Duodenal mucosa (tissue), 2 donors: ENCODE data around the gene SENP7.

Experiments used
- H3K27ac ChIP-seq: one replicate; pipeline ENCODE4 v1.7.0; 2013; ENCODE audit warnings: low read depth, low read length
- H3K27me3 ChIP-seq, 2 donors: one replicate each; pipeline ENCODE4 v1.7.0; 2013; ENCODE audit warnings: low read length in 2 of 2, control low read depth in 1 of 2; ENCODE audit not compliant: insufficient read depth in 2 of 2, control insufficient read depth in 1 of 2
- H3K36me3 ChIP-seq, 2 donors: one replicate each; pipeline ENCODE4 v1.7.0; 2013; ENCODE audit warnings: low read length in 2 of 2, control low read depth in 1 of 2; ENCODE audit not compliant: insufficient read depth in 2 of 2, control insufficient read depth in 1 of 2
- H3K4me1 ChIP-seq, 2 donors: one replicate each; pipeline ENCODE4 v1.7.0; 2013; ENCODE audit warnings: low read length in 2 of 2, control low read depth in 1 of 2; ENCODE audit not compliant: insufficient read depth in 2 of 2, control insufficient read depth in 1 of 2
- H3K4me3 ChIP-seq, 2 donors: one replicate each; pipeline ENCODE4 v1.7.0; 2013; ENCODE audit warnings: low read length in 2 of 2, low read depth in 1 of 2
- H3K9ac ChIP-seq, 2 donors: one replicate each; pipeline ENCODE4 v1.7.0; 2013; ENCODE audit warnings: low read length in 2 of 2, low read depth in 1 of 2
- H3K9me3 ChIP-seq, 2 donors: one replicate each; pipeline ENCODE4 v1.7.0; 2013; ENCODE audit warnings: low read length in 2 of 2, control low read depth in 1 of 2; ENCODE audit not compliant: control insufficient read depth in 1 of 2

Gene SENP7

GRCh38 chr3:101278727-101279126 is 234.3 kb downstream of the SENP7 start:
- no peak overlapping the region for H3K4me3 ChIP-seq
- H3K27ac ChIP-seq, result no peak overlapping the region
- H3K4me1 ChIP-seq, result no peaks in the 10 kb centered on the region
- no peaks in the 10 kb centered on the region for H3K36me3 ChIP-seq
- H3K9ac ChIP-seq, result no peak overlapping the region
- H3K9me3 ChIP-seq, result no peaks in the 10 kb centered on the region
- H3K27me3 ChIP-seq, result no peaks in the 10 kb centered on the region
